Measurements from ENCODE around the gene ERG. TPM values are rescaled to one million over a fixed set of nuclear protein-coding genes. Genes with fewer than 3 reads are reported as not detected.

The ERG gene
- total and polyA plus RNA-seq, 9 of the 15 experiments (the other 6 are each of a cell fraction or from before 2014, with no cell fraction given) = 0.06 TPM; not detected in 8

DNA sequence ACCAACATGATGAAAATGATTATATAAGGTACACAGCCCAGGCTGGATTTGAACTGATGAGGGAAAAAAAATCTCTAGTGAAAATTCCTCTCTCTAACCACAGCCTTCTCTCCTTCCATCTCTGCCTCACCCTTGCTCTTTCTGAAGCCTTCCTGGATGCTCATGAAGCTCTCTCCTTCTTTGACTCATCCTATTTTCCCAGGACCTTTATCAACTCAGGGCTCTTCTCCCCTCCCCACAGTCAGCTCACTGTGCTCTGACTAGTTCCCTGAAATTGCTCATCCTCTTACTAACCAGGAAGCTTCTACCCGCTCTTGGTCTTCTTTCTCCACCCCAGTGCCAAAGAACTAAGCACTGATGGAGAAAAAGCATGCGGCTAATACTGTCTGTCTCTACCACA is 46.4 kb upstream of the ERG start:
- FAIRE-seq (no peak), DNase-seq (ENCODE audit: extremely low read depth in 1 of 4, low spot score in 3 of 4) (no peak), ATAC-seq (no peak)
- CTCF ChIA-PET (ENCODE audit: low intra/inter-chr PET ratio) = no interaction called here
- intact Hi-C loops (cut with micrococcal nuclease) = no loop called here
- H3K4me1 ChIP-seq (replicated peaks in 1 of 2; ENCODE audit: control insufficient read depth in 2 of 2, insufficient read depth in 2 of 2, low read length in 2 of 2) = no peaks in the 10 kb centered on the region
- H3K79me2 ChIP-seq (ENCODE audit: control insufficient read depth, insufficient read depth, low read length) = no peaks in the 10 kb centered on the region
- no peak overlapping the region for H3K27ac ChIP-seq (ENCODE audit: extremely low read depth, low read depth, low read length)
- H3K4me3 ChIP-seq = no peak overlapping the region
- no peaks in the 10 kb centered on the region for H3K9me1 ChIP-seq (ENCODE audit: control insufficient read depth, insufficient read depth, low read length)
- no peak overlapping the region for H2AFZ ChIP-seq (ENCODE audit: low read depth, low read length)
- WGBS (ENCODE audit: insufficient coverage, low coverage, missing lambda C conversion rate) = 0% methylated on average over 2 of the region's 2 CpGs
- H3K9me3 ChIP-seq (replicated peaks; ENCODE audit: control insufficient read depth, insufficient read depth, low read depth, low read length) = no peaks in the 10 kb centered on the region
- no peaks in the 10 kb centered on the region for H3K36me3 ChIP-seq (ENCODE audit: control insufficient read depth, insufficient read depth, low read length)
- H3K27me3 ChIP-seq (ENCODE audit: control insufficient read depth in 2 of 2, insufficient read depth in 2 of 2, low read length in 2 of 2) = peaks cover 0 to 2% of the 10 kb centered on the region in 2 experiments; a peak in 1 of 5 replicates
- no peak overlapping the region for H3K4me2 ChIP-seq (ENCODE audit: insufficient read depth, low read length)
- H3K9ac ChIP-seq (ENCODE audit: insufficient read depth in 1 of 2, low read depth in 2 of 2, low read length in 2 of 2) = no peak overlapping the region
- TF ChIP-seq ZBTB1 (CRISPR knock-in tag; IDR thresholded peaks at IDR 0.05; ENCODE audit: borderline replicate concordance, low read depth) (no peak), ATF1 (CRISPR knock-in tag; IDR thresholded peaks at IDR 0.05) (no peak), ATF1 (tag; IDR thresholded peaks at IDR 0.05) (no peak), MITF (IDR thresholded peaks at IDR 0.05) (no peak), MED1 (CRISPR knock-in tag; IDR thresholded peaks at IDR 0.05; ENCODE audit: borderline replicate concordance) (no peak), RAD51 (IDR thresholded peaks at IDR 0.05; ENCODE audit: borderline replicate concordance, low read depth) (no peak), ZNF589 (CRISPR knock-in tag; IDR thresholded peaks at IDR 0.05; ENCODE audit: low read depth) (no peak), FOXK2 (conservative IDR thresholded peaks at IDR 0.05 in 1 of 2, IDR thresholded peaks at IDR 0.05 in 1 of 2; ENCODE audit: low read depth in 2 of 2) (no peak), ZFX (CRISPR knock-in tag; IDR thresholded peaks at IDR 0.05) (no peak)
- TF ChIP-seq, protein P1, sequence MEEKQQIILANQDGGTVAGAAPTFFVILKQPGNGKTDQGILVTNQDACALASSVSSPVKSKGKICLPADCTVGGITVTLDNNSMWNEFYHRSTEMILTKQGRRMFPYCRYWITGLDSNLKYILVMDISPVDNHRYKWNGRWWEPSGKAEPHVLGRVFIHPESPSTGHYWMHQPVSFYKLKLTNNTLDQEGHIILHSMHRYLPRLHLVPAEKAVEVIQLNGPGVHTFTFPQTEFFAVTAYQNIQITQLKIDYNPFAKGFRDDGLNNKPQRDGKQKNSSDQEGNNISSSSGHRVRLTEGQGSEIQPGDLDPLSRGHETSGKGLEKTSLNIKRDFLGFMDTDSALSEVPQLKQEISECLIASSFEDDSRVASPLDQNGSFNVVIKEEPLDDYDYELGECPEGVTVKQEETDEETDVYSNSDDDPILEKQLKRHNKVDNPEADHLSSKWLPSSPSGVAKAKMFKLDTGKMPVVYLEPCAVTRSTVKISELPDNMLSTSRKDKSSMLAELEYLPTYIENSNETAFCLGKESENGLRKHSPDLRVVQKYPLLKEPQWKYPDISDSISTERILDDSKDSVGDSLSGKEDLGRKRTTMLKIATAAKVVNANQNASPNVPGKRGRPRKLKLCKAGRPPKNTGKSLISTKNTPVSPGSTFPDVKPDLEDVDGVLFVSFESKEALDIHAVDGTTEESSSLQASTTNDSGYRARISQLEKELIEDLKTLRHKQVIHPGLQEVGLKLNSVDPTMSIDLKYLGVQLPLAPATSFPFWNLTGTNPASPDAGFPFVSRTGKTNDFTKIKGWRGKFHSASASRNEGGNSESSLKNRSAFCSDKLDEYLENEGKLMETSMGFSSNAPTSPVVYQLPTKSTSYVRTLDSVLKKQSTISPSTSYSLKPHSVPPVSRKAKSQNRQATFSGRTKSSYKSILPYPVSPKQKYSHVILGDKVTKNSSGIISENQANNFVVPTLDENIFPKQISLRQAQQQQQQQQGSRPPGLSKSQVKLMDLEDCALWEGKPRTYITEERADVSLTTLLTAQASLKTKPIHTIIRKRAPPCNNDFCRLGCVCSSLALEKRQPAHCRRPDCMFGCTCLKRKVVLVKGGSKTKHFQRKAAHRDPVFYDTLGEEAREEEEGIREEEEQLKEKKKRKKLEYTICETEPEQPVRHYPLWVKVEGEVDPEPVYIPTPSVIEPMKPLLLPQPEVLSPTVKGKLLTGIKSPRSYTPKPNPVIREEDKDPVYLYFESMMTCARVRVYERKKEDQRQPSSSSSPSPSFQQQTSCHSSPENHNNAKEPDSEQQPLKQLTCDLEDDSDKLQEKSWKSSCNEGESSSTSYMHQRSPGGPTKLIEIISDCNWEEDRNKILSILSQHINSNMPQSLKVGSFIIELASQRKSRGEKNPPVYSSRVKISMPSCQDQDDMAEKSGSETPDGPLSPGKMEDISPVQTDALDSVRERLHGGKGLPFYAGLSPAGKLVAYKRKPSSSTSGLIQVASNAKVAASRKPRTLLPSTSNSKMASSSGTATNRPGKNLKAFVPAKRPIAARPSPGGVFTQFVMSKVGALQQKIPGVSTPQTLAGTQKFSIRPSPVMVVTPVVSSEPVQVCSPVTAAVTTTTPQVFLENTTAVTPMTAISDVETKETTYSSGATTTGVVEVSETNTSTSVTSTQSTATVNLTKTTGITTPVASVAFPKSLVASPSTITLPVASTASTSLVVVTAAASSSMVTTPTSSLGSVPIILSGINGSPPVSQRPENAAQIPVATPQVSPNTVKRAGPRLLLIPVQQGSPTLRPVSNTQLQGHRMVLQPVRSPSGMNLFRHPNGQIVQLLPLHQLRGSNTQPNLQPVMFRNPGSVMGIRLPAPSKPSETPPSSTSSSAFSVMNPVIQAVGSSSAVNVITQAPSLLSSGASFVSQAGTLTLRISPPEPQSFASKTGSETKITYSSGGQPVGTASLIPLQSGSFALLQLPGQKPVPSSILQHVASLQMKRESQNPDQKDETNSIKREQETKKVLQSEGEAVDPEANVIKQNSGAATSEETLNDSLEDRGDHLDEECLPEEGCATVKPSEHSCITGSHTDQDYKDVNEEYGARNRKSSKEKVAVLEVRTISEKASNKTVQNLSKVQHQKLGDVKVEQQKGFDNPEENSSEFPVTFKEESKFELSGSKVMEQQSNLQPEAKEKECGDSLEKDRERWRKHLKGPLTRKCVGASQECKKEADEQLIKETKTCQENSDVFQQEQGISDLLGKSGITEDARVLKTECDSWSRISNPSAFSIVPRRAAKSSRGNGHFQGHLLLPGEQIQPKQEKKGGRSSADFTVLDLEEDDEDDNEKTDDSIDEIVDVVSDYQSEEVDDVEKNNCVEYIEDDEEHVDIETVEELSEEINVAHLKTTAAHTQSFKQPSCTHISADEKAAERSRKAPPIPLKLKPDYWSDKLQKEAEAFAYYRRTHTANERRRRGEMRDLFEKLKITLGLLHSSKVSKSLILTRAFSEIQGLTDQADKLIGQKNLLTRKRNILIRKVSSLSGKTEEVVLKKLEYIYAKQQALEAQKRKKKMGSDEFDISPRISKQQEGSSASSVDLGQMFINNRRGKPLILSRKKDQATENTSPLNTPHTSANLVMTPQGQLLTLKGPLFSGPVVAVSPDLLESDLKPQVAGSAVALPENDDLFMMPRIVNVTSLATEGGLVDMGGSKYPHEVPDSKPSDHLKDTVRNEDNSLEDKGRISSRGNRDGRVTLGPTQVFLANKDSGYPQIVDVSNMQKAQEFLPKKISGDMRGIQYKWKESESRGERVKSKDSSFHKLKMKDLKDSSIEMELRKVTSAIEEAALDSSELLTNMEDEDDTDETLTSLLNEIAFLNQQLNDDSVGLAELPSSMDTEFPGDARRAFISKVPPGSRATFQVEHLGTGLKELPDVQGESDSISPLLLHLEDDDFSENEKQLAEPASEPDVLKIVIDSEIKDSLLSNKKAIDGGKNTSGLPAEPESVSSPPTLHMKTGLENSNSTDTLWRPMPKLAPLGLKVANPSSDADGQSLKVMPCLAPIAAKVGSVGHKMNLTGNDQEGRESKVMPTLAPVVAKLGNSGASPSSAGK (IDR thresholded peaks at IDR 0.05) = no peak
- POLR2A ChIA-PET = interaction anchor here (2.1 kb wide), 1 partner anchor 31 kb away, joined by 6 read pairs; no protein-coding TSS in a partner anchor
- no TSS peak for BruUV-seq (replicated peaks)
- in situ Hi-C loops (cut with MboI) = no loop called here
- no peaks in the 10 kb centered on the region for H4K20me1 ChIP-seq (replicated peaks; ENCODE audit: control insufficient read depth, insufficient read depth, low read length)
